Astrocyte of the cerebellum (primary cell): ENCODE results near the gene CAPN3.

ENCODE experiments used
- DNase-seq: peaks from one replicate; pipeline ENCODE4 v3.0.0-alpha.2; 2011; ENCODE audit warnings: low read depth
- H3K4me3 ChIP-seq: 2 replicates; pipeline ENCODE4 v1.5.1; 2011; ENCODE audit warnings: mild to moderate bottlenecking, low read depth, low read length, moderate library complexity
- in situ Hi-C: cut with HindIII; loops from 2 replicates; pipeline ENCODE4 v1.10.0; 2017; ENCODE audit warnings: low sequenced_read_pairs
- TF ChIP-seq, protein P1 (sequence below): IDR thresholded peaks from 2 replicates; pipeline ENCODE4 v1.5.1; 2012; ENCODE audit warnings: low read length, low read depth, moderate library complexity, mild to moderate bottlenecking; ENCODE audit errors: missing control alignments

Gene CAPN3

DNA sequence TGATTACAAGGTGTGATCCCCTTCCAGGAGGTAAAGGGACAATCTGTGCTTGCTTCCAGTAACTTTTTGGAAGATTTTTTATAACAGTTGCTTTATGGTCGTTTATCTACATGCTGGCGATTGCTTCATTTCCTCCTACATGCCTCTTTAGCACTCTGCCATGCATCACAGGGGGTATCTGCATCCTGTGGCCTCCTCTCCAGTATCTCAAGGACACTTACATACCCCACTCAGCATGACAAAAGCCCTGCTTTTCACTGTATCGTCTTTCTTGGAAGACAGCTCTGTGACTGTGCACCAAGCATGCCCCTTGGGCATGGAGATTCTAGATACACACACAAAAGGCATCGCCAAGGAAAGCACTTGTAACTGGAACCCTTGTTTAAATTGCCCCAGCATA, 25.3 kb downstream of the CAPN3 start:
- in situ Hi-C loops, result no loop called here
- TF ChIP-seq, protein P1, sequence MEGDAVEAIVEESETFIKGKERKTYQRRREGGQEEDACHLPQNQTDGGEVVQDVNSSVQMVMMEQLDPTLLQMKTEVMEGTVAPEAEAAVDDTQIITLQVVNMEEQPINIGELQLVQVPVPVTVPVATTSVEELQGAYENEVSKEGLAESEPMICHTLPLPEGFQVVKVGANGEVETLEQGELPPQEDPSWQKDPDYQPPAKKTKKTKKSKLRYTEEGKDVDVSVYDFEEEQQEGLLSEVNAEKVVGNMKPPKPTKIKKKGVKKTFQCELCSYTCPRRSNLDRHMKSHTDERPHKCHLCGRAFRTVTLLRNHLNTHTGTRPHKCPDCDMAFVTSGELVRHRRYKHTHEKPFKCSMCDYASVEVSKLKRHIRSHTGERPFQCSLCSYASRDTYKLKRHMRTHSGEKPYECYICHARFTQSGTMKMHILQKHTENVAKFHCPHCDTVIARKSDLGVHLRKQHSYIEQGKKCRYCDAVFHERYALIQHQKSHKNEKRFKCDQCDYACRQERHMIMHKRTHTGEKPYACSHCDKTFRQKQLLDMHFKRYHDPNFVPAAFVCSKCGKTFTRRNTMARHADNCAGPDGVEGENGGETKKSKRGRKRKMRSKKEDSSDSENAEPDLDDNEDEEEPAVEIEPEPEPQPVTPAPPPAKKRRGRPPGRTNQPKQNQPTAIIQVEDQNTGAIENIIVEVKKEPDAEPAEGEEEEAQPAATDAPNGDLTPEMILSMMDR, result no peak
- no peak for DNase-seq
- no peak overlapping the region for H3K4me3 ChIP-seq

- in situ Hi-C loops, result no loop called here
- TF ChIP-seq, protein P1, result peak; percentile 67
- DNase-seq, result peak; percentile 5
- H3K4me3 ChIP-seq, result no peak overlapping the region
Measured at GRCh38 chr15:42385206-42385979, 26.1 kb downstream of the CAPN3 start.

GRCh38 chr15:42385980-42386700, 26.8 kb downstream of the CAPN3 start:
- no peak for DNase-seq
- H3K4me3 ChIP-seq, result no peak overlapping the region
- in situ Hi-C loops, result no loop called here
- TF ChIP-seq, protein P1, result no peak

DNA sequence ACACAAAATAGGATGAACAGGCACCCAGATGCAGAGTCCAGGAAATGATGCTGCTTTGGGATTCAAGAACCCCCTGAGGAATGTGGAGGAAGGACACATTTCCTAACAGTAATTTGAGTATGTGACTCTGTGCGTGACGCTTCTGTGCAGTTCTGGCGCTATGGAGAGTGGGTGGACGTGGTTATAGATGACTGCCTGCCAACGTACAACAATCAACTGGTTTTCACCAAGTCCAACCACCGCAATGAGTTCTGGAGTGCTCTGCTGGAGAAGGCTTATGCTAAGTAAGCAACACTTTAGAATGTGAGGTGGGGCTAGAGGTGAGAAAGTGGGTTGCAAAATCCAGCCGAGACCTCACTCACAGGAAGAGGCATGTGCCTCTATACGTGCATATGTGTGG, 28.3 kb downstream of the CAPN3 start:
- in situ Hi-C loops, result no loop called here
- DNase-seq, result no peak
- TF ChIP-seq, protein P1, result no peak
- H3K4me3 ChIP-seq, result no peak overlapping the region

DNA sequence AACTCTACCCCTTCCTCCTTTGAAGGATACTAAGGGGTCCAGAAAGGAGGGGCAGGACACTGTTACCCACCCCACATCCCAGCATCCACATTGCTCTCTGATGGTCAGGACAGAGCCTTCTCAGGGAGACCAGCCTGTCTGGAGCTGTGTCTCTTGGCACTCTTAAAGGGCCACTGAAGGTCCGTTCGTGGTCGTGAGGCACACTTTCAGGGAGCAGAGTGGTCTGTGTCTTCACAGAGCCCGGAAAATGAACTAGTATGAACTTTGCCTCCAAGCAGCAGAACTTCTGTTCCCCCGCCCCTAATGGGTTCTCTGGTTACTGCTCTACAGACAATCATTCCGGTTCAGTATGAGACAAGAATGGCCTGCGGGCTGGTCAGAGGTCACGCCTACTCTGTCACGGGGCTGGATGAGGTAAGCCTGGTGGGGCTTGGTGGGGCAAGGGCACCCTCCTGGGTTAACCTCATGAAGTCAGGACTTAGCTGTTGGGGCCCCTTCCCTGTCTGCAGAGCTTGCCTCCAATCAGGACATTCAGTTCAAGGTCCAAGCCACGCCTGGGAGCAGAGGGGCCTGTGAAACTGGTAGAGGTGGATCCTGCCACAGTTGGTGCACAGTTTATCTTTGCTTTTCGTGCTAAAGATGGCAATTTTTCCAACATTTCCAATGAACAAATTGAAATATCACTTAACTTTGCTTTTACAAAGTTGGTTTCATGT, 33.2 kb downstream of the CAPN3 start:
- no peak overlapping the region for H3K4me3 ChIP-seq
- TF ChIP-seq, protein P1, result no peak
- no peak for DNase-seq
- in situ Hi-C loops, result no loop called here

GRCh38 chr15:42394106-42394505, 34.8 kb downstream of the CAPN3 start:
- in situ Hi-C loops, result no loop called here
- TF ChIP-seq, protein P1, result no peak
- no peak for DNase-seq

More at GRCh38 chr15:42394106-42394505, 34.8 kb downstream of the CAPN3 start:
- H3K4me3 ChIP-seq, result no peak overlapping the region
